Stimulated activated CD8-positive, alpha-beta memory T cell treated with anti-CD3 and anti-CD28 coated beads, Interleukin-2, amount 100 ng/mL, for 48 hours (primary cell): ENCODE measurements around the gene BFSP1.

Source experiments
- DNase-seq, 2 donors: peaks; one replicate each; pipeline ENCODE4 v3.0.0-alpha.2; 2020; ENCODE audit warnings: low read depth in 2 of 2

The BFSP1 gene

DNA sequence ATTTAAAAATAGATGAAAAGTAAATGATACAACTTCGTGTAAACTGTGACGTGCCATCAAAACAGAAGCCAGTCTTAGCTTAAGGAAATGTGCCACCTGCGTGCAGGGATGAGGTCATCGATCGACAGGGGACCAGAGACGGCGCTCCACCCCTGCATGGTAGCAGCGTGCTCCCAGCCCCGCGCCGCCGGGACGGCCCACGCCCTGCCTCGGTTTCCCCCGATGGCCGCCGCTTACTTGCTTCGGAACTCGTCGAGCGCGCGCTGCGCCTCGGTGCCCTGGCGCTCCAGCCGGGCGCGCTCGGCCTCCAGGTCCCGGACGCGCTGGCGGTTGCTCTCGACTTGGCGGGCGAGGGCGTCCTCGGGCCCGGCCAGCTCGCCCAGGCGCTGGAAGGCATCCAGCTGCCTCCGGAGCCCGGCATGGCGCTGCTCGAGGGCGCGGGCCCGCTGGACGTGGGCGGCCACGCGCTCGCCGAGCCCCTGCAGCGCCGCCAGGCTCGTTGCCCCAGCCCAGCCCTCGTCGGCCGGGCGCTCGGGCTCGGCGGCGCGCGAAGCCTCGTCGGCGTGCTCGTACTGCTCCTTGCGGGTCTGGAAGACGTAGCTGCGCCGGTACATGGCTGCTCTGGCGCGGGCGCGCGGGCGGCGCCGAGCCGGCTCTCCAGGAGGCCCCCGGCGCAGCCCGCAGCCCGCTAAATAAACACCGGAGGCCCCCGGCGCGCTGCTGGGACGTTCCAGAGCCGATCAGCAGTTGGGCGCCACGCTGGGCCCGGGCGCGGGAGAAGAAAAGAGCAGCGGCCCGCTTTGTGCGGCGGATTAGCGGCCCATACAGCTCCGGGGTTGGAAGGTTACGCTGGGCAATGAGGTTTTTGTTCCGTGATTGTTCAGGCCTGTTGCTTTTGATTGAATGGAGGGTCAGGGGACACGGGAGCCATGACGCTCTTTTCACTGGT, at the start of gene BFSP1:
BFSP1 (minus strand) TSS at position 664 of the 949 bp plus-strand sequence; CDS start at position 614, 50 bp downstream.
- peak; percentile 16 to 28 for DNase-seq

DNA sequence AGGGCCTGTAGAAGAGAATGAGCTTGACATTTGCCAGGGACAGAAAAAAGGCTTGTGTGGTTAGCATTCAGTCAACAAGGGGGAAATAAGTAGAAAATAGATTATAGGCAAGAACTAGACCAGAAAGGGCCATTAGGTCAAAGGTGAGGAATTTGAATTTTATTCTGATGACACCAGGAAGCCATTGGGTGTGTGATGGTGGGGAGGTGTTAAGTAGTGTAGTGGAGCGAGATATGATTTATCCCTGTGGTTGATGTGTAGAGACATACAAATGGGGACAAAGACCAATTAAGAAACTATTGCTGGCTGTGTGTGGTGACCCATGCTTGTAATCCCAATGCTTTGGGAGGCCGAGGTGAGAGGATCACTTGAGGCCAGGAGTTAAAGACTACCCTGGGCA, 49.7 kb upstream of the BFSP1 start:
- no peak for DNase-seq

DNA sequence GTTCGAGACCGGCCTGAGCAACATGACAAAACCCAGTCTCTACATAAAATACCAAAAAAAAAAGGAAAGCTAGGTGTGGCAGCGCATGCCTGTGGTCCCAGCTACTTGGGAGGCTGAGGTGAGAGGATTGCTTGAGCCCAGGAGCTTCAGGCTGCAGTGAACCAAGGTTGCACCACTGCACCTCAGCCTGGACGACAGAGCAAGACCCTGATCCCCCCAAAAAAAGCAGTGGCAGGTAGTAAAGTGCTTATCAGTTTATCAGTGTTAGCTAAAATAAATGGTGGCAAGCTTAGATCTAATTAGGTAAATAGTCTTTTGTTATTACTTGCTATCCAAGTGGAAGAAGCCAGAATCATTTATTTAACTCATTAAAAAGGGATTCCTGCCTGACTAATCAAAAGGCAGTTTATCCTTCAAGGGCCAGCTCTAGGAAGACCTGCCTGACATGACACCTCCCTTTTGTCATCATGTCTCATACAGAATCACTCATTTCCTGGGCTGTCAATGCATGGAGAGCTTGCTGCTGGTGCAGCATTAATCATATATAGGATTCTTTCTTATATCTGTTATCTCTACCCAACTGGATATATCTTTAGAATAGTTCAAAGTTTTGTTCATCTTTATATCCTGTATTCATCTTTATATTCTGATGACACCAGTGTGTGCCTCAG, 48.3 kb upstream of the BFSP1 start:
- no peak for DNase-seq

DNA sequence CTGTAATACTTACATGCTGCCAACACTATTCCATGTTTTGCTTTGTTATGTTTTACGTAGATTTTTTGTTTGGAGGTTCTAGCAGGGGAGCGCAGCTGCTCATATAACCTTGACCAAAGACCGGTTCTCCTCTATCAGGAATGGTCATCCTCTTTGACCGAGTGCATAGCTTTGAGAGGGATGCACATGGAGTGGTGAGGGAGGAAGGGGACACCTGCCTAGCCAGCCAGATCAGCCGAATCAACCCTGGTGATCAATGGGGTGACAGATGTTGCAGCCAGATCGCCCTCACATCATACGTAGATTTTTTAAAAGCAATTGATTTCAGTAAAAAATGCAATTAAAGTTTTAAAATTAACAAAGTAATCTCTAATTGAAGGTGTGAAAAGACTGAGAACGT, 45.0 kb upstream of the BFSP1 start:
- no peak for DNase-seq

DNA sequence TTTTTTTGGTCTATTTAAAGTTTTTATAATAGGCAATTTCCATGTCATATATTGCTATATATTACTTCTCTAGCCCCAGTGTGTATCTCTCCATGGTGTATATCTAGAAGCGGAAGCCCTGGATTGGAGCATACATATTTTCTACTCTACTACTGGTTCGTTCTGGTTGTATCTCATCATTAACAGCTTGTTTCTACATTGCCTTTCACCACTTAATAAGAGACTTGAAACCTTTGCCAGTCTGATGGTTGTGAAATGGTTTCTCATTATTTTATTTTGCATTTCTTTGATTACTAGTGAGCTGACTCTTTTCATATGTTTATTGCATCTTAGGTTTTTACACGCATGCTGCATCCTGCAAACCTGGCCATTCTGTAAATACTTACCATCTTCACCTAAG, 42.3 kb upstream of the BFSP1 start:
- DNase-seq: no peak

DNA sequence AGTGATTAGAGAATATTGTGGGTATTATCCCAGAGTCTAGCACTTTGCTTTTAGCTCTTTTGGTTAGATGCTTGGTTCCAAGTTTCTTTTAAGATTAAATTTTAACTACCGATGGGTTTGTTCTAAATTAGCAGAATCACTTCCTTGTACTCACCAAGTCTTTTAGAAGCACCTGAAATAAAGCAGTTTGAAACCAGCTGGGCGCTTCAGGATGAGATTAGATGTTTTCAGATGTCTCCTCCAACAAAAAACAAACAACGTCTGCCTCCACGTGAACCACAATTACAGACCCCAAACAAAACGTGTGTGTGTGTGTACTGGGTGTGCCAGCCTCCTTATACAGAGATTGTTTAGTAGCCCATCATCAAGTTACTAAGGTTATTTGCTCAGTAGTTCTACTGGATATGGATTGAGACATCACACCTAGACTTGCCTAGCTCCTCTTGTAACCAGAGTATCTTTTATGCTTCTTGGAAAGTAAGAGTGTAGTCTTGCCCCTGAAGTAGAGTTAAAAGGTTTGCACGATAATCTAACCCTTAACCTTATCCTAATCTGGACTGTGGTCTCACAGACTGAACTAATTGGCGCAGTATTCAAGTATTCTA, 41.0 kb upstream of the BFSP1 start:
- no peak for DNase-seq

DNA sequence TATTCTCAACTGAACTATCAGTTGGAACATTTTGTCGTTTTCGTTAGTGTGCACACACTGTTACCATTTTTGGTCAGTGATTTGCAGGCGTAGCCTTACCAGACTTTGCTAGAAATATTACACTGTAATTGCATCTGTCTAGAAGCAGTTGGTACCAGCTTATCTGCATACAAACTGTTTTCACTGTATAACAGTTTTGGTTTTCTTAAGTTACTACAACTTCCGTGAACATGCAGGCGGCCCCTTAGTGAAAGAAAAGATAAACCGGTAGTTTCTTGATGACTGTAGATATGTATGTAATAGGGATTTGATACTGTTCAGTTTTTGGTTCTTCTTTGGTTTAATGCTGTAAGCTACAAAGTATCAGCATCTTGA, 40.0 kb upstream of the BFSP1 start:
- no peak for DNase-seq

DNA sequence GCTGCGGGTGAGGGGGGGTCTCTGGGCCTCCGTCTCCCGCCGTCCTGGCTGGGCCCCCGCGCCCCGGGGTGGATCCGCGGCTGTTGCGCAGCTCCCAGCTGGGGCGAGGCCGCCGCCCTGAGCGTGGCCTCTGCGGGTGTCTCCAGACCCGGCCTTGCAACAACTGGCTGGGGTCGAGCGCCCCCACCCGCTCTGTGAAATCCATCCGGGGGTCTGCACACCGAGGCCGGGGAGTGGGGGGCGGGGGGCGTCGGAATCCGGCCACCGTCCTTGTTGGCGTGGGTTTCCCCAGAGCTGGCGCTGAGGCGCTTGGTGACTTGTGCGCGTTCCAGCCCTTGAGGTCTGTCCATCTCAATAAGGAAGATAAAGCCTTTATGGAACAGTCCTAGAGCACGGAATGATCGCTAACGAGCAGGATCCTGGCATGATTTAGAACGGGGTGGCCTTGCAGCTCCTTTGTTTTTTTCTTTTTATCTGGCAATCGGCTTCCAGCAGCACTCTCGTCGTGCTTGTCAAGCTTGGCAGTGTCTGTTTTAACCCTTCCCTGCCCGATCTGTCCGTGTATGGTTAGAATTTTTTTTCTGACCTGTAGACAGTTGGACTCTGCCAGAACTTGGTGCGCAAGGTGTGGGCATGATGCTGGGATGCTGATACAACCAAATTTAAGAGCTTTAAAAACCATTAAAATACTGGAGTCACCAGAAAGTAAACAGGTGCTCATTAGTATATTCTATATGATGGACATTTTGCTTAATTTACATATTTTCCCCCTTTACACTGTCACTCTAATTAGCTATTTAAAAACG, 39.4 kb upstream of the BFSP1 start:
- DNase-seq: peak in 1 of 2 donors; percentile 18

DNA sequence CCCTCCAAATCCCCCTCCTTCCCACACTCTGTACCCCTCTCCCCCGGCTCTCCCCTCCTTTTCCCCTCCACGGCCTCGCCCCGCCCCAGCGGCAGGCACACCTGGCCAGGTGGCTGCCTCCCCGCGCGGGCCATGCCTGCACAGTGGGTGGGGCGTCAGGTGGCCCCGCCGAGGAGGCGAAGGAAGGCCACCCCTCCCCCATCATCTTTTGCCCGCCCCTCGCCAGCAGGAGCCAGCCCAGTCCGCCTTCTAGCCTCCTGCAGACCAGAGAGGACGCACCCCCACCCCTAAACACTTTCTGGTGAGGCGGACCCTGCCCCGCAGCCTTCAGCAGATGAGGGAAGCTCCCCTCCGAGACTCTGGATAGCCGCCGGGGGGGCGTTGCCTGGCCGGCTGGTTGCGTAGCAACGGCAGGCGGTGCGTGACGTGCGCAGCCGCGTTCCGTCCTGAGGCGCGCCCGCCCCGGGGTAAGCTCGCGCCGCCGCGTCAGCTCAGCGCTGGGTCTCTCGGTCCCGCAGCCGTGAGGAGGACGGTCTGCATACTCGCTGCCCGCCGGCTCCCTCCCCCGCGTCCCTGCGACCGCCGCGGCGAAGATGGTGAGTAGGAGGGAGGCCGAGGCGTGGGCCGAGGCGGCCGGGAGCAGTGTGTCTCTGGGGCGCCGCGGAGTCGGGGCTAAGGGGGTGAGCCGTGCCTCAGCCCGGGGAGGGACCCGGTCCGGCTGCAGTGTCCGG, 38.6 kb upstream of the BFSP1 start, which contains the start of gene DSTN:
DSTN (plus strand) TSS at position 460 of the 731 bp plus-strand sequence; CDS start at position 594, 134 bp downstream.
- peak; percentile 82 to 83 for DNase-seq

DNA sequence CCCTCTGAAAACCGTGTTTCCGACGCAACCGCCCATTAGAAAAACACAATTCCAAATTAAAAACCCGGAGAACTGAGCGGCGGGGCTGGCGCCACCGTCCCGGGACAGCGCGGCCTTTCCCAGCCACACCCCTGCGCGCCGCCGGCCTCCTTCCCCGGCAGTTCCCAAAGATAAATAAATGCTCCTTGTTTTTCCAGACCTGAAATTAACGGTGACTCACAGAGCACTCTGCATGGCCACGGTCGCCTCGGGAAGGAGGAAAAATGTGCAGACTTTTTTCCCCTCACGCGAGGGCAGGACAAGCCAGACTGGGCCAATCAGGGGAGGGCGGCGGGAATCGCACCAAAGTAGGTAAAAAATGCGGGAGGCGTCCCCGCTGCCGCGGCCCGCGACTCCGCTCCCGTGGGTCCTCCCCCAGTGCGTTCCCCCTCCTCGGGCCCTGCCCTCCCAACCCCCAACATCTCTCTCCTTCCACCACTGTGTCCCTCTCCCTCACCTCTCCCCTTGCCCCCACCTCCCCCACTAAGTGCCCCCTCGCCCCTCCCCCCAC, 37.9 kb upstream of the BFSP1 start:
- no peak for DNase-seq

DNA sequence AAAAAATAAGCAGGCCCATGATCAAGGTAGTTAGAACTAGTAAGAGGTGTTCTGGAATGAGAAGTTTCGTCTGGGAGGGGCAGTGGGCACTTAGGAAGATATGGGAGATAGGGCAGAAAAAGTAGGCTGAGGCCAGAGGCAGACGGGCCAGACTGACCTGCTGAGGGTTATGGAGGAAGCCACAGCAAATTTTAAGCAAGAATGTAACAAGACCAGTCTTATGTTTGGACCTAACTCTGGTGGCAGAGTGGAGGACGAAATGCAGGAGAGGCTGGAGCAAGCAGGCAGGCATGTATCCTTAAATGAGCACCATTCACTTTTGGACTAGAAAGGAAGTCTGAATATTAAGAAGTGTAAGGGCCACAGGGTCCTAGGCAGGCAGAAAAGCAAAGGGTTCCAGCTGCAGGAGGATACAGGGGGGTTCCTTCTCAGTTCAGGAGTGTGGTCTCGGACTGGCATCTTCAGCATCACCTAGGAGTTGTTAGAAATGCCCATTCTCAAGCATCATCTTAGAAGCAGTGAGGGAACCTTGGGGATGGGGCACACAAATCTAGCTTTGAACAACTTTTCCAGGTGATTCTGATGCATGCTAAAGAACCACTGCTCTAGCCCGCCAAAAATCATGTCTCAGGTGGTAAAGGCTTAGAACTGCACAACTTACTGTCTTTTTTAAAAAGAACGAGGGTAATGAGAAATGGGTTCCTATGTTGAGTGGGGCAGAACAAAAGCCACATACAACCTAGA, 37.0 kb upstream of the BFSP1 start:
- DNase-seq: no peak

DNA sequence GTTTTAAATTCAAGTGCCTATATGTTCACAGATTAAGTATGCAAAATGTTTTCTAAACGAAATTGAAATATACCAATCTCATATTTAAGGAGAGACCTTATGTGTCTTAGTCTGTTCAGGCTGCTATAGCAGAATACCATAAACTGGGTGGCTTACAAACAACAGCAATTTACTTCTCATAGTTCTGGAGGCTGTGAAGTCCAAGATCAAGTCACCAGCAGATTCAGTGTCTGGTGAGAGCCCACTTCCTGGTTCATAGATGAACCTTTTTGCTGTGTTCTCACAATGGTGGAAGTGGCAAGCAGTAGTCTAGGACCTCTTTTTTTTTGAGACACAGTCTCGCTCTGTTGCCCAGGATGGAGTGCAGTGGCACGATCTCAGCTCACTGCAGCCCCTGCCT, 35.2 kb upstream of the BFSP1 start:
- DNase-seq: no peak

DNA sequence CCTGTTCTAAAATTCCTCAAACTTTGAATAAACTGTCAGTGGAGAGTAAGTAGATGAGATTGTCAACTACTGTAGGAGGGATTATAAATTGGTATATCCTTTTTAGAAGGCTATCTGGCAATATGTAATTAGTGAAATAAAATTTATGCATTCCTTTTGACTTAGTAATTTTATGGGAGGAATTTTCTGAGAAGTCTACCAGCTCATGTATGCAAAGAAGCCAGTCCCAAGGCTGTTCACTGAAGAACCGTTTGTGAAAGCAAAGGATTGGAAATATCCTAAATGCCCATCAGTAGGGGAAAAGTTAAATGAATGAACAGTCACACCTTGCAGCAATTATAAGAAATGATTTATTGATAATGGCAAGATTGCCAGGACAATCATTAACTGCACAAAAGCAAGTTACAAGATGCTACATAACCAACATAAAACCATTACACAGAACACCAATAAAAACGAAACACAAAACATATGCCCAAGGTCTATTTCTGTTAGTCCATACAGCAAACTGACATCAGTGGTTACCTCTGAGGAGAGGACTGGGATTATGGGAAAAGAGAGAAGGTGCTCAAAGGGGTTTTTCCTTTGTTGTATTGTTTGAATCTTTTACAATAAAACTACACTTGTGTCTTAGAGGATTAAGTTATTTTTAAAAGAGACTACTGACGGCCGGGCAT, 34.1 kb upstream of the BFSP1 start:
- DNase-seq: no peak

DNA sequence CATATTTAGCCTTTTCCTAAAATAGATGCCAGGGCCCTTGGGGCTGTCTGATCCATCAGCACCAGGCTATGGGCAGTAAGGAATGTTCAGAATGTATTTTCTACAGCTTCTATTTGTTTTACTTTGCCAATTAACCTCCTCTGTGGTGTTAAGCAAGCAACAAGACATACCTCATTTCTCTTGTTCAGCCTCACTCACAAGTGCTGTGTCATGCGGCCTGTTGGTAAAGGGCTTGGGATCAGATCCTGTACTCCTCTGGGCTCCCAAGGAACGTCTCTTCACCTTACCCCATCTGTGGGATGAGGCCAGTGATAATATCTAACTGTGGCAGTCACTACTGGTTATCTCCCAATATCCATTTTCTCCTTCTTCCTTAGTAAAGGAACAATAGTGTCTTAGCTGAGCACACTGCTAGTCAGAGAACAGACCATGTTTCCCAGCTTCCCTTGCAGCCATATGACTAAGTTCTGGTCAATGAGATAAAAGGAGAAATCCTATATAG, 31.7 kb upstream of the BFSP1 start:
- DNase-seq: no peak

DNA sequence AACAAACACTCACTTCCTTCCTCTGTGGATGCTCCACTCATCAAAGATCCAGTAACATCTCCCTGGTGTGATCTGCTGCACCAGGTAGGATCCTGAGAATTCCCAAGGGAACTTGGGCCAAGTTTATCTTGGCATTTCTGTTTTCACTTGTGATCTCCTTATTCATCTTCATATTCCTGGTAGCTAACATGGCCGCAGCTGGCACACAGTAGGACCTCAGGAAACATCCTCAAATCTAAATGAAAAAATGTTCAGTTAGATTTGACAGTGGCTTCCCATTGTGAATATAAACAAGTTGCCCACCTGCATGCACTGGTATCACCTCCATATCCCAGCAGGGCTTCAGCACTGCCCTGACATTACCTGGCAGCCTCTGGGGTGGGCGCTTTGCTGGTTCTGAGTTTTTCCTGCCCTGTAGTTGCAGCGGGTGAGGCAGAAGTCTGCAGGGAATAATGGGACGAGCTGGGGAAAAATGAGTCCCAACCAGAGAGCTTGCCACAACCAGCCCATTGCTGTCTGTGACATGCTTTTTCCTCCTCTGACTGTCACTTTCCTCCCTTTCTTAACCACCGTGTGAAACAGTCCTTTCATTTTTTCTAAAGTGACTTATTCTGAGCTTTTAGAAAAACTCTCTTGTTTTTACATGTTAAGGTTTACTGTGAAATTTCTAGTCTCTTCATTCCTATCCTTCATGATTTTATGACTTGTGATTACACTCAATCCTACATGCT, 29.3 kb upstream of the BFSP1 start:
- no peak for DNase-seq

DNA sequence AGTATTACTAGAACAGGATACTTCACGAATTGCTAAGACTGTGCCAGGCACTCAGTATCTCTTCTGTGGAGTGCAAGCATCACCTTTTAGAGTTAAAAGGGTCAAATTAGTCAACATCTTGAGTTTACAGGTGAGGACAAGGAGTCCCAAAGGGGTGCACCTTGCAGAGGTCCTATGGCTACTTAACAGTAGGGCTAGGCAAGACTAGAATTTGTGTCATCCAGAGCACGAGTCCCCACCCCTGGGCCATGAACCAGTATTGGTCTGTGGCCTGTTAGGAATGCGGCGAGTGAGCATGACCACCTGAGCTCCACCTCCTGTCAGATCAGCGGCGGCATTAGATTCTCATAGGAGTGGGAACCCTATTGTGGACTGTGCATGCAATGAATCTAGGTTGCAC, 28.2 kb upstream of the BFSP1 start:
- DNase-seq: no peak

DNA sequence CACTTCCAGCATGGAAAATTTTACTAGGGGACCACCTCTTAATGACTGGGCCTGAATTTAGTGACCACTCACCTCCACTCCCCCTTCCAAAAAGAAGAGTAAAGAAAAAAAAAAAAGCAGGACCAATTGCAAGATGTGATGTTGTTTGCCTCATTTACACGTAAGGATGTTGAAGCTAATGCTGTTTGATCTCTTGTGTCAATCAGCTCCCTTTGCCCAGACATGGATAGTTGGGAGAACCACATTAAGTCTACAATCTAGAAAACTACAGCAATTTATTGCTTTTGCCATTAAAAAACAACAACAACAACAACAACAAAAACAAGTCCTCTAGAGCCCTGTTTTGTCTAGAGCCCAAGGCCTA, 27.7 kb upstream of the BFSP1 start:
- DNase-seq: no peak

DNA sequence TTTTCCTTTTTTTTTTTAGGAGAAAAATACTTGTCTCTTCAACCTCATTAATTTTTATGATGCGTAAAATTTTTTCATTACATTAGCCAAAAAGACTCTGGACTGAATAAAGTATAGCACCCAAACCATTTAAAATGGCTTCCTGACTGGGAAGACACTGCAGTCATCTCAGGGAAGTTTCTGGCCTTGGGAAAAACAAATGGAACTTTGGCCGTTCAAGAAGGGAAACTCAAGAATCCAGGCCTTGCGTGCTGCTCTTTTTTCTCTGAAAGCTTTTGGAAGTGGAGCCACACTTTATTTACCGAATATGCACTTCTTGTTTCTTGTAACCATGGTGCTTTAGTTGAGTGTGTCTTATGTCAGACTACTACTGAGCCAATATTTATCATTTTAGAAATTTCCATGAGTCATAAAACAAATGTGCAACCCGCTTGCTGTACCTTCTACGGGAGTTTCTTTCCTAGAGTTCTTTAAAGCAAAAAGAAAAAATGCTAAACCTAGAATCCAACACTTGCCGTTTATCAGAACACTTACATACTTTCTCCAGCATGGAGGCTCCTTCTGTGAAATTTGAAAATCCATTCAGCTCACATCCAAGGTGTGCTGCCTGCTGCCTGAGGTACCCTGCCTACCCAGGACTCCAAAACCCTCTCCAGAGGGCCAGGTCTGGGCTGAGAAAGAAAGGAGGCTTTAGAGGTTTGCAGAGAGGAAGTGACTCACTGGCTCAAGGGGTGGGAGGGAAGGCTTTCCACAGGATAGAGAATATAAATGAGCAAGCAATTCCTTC, 27.2 kb upstream of the BFSP1 start:
- DNase-seq: peak in 1 of 2 donors; percentile 5
